K562 (cell line): ENCODE measurements around the gene NLRP5. TPM values are rescaled to one million over a fixed set of nuclear protein-coding genes. Genes with fewer than 3 reads are reported as not detected.

Source experiments
- ATAC-seq: fragments of 200-7000 bp; cut with Tn5 transposase; 3 replicates; pipeline ENCODE4 v1.9.1; 2020; ENCODE audit warnings: moderate library complexity
- BruUV-seq: library from RNA; stranded (reverse); fragments of 400-500 nt; replicated peaks from 2 replicates; lab custom pipeline; 2021; lab: Mats Ljungman, UMichigan
- CTCF ChIA-PET: fragments of 300-600 bp; formaldehyde crosslinking; extraction: SDS; loops from one replicate; lab custom pipeline; 2021; ENCODE audit warnings: low intra/inter-chr PET ratio; lab: Yijun Ruan, JAX
- POLR2A ChIA-PET: fragments of 300-600, 350-650 bp; sonication (Branson Sonifier 250); formaldehyde crosslinking; extraction: SDS; loops from one replicate; lab custom pipeline; 2021; ENCODE audit warnings: antibody characterized with exemption, inconsistent platforms; lab: Yijun Ruan, JAX
- DNase-seq, 4 experiments: peaks; one replicate each; pipeline versions ENCODE4 v3.0.0 to v3.0.0-alpha.2; 2011 to 2018; ENCODE audit warnings: low spot score in 3 of 4, mixed read lengths in 3 of 4; ENCODE audit errors: extremely low read depth in 1 of 4
- FAIRE-seq: peaks from 2 replicates; lab custom pipeline; 2011; peaks lifted over from hg19 to GRCh38; lab: Jason Lieb, UNC
- H2AFZ ChIP-seq: 2 replicates; pipeline ENCODE4 v1.6.0; 2011; ENCODE audit warnings: low read depth, low read length, control low read depth, inconsistent platforms
- H3K27ac ChIP-seq: fragments of 200-600 bp; 3 replicates; pipeline ENCODE4 v1.8.0; 2011; ENCODE audit warnings: low read depth, mild to moderate bottlenecking, control low read depth, inconsistent platforms, low read length, moderate library complexity, mixed read lengths; ENCODE audit errors: extremely low read depth
- H3K27me3 ChIP-seq, 2 experiments: fragments of 300-600 bp in 1 of 2; 2 replicates in 1 of 2; 3 replicates in 1 of 2; pipeline versions ENCODE4 v1.6.0 to v1.8.0; 2011; ENCODE audit warnings: inconsistent platforms in 2 of 2, low read length in 2 of 2, mild to moderate bottlenecking in 1 of 2, mixed read lengths in 1 of 2, moderate library complexity in 1 of 2; ENCODE audit not compliant: control insufficient read depth in 2 of 2, insufficient read depth in 2 of 2
- H3K36me3 ChIP-seq: fragments of 300-600 bp; 3 replicates; pipeline ENCODE4 v1.8.0; 2011; ENCODE audit warnings: mild to moderate bottlenecking, low read length, inconsistent platforms; ENCODE audit not compliant: control insufficient read depth, insufficient read depth
- H3K4me1 ChIP-seq, 2 experiments: fragments of 200-600 bp in 1 of 2; replicated peaks in 1 of 2; 2 replicates in 1 of 2; 3 replicates in 1 of 2; pipeline versions ENCODE4 v1.5.1 to v1.8.0; 2011; ENCODE audit warnings: inconsistent platforms in 2 of 2, low read length in 2 of 2, mild to moderate bottlenecking in 1 of 2, mixed read lengths in 1 of 2, moderate library complexity in 1 of 2; ENCODE audit not compliant: control insufficient read depth in 2 of 2, insufficient read depth in 2 of 2
- H3K4me2 ChIP-seq: 2 replicates; pipeline ENCODE4 v1.6.1; 2011; ENCODE audit warnings: low read length, control low read depth, inconsistent platforms, mixed read lengths; ENCODE audit not compliant: insufficient read depth
- H3K4me3 ChIP-seq: fragments of 200-600 bp; sonication (generic), shearing (Covaris generic); 2 replicates; pipeline ENCODE4 v1.5.1; 2016; ENCODE audit warnings: control low read depth, inconsistent platforms
- H3K79me2 ChIP-seq: fragments of 200-600 bp; 3 replicates; pipeline ENCODE4 v1.8.0; 2011; ENCODE audit warnings: low read length, inconsistent platforms; ENCODE audit not compliant: control insufficient read depth, insufficient read depth
- H3K9ac ChIP-seq, 2 experiments: 2 replicates each; pipeline versions ENCODE4 v1.6.0 to v1.6.1; 2011; ENCODE audit warnings: low read depth in 2 of 2, low read length in 2 of 2, control low read depth in 1 of 2, inconsistent platforms in 1 of 2, mild to moderate bottlenecking in 1 of 2, mixed read lengths in 1 of 2; ENCODE audit not compliant: insufficient read depth in 1 of 2
- H3K9me1 ChIP-seq: one replicate; pipeline ENCODE4 v1.6.0; 2011; ENCODE audit warnings: inconsistent platforms, mild to moderate bottlenecking, low read length, moderate library complexity; ENCODE audit not compliant: control insufficient read depth, insufficient read depth
- H3K9me3 ChIP-seq: replicated peaks from 2 replicates; pipeline ENCODE4 v1.5.1; 2011; ENCODE audit warnings: low read depth, low read length, inconsistent platforms; ENCODE audit not compliant: control insufficient read depth, insufficient read depth
- H4K20me1 ChIP-seq: replicated peaks from 2 replicates; pipeline ENCODE4 v1.6.1; 2011; ENCODE audit warnings: low read length, inconsistent platforms, mixed read lengths; ENCODE audit not compliant: control insufficient read depth, insufficient read depth
- EP400 ChIP-seq: fragments of 450-650 bp; IDR thresholded peaks from 2 replicates; pipeline ENCODE4 v1.6.1; 2017; ENCODE audit warnings: antibody characterized with exemption, mild to moderate bottlenecking, moderate library complexity
- KHSRP ChIP-seq: fragments of 450-650 bp; IDR thresholded peaks from 2 replicates; pipeline ENCODE4 v1.6.1; 2017
- MLLT1 ChIP-seq, 2 experiments: fragments of 450-650 bp; IDR thresholded peaks; 2 replicates each; pipeline ENCODE4 v1.6.1; 2016
- NFXL1 ChIP-seq: fragments of 450-650 bp; formaldehyde crosslinking; IDR thresholded peaks from 2 replicates; pipeline ENCODE4 v1.4.0; 2021; ENCODE audit warnings: mild to moderate bottlenecking
- POLR2AphosphoS2 ChIP-seq: IDR thresholded peaks from 2 replicates; pipeline ENCODE4 v1.6.1; 2012; ENCODE audit warnings: low read length, improper control_type of control experiment
- SMARCB1 ChIP-seq: IDR thresholded peaks from 2 replicates; pipeline ENCODE4 v1.6.1; 2011; ENCODE audit warnings: improper control_type of control experiment, low read depth; ENCODE audit not compliant: insufficient read length
- WGBS: fragments of 100-300 bp; shearing (Covaris generic); methylation state at CpG from one replicate; pipeline ENCODE4 v1.1.6; 2016; ENCODE audit warnings: low coverage, mixed read lengths; ENCODE audit not compliant: insufficient coverage; ENCODE audit errors: missing lambda C conversion rate; 5-methylcytosine and 5-hydroxymethylcytosine counted together
- in situ Hi-C: fragments of 300-500 bp; cut with MboI; formaldehyde crosslinking; loops from 4 replicates; pipeline ENCODE4 v1.15.0; 2018; ENCODE audit warnings: inconsistent platforms, mixed read lengths
- intact Hi-C: fragments of 100-400 bp; cut with micrococcal nuclease; formaldehyde crosslinking; loops from 2 replicates; pipeline ENCODE4 v1.14.2; 2022
- polyA plus RNA-seq, 8 experiments: library from polyadenylated mRNA; depleted of rRNA in 4 of 8; stranded (reverse) in 5 of 8; unstranded in 3 of 8; fragments of >200 nt; fragmentation: Nextera tagmentation in 2 of 8; fragmentation: Illumina TruSeq in 1 of 8; extraction: Ambion mirVana in 2 of 8; extraction: Trizol in 1 of 8; gene quantifications; 2 replicates each; pipeline versions ENCODE4 v1.2.1 to v1.2.3, GENCODE V29; 2011 to 2014; ENCODE audit warnings: inconsistent platforms in 1 of 8, missing spikeins in 1 of 8
- total RNA-seq, 7 experiments: library from RNA; depleted of rRNA in 6 of 7; stranded (reverse); fragments of >200 nt in 6 of 7; fragmentation: Illumina TruSeq in 2 of 7; extraction: Trizol in 2 of 7; gene quantifications; 2 replicates each; pipeline versions ENCODE4 v1.2.1 to v1.2.3, GENCODE V29; 2011 to 2021; ENCODE audit warnings: low replicate concordance in 1 of 7

The NLRP5 gene
- total and polyA plus RNA-seq, 9 of the 15 experiments (the other 6 are each of a cell fraction or from before 2014, with no cell fraction given): 0.04 to 0.07 TPM; not detected in 7

- ATAC-seq (no peak), DNase-seq (no peak), FAIRE-seq (no peak)
- Histone ChIP-seq H3K9me1 (peaks cover 5% of the 10 kb centered on the region), H2AFZ (no peak overlapping the region), H3K4me1 (peaks cover 8 to 53% of the 10 kb centered on the region in 2 experiments; a peak in 3 of 5 replicates), H3K4me3 (no peak overlapping the region), H4K20me1 (peaks cover 5% of the 10 kb centered on the region; the same call in 1 of the 2 replicates), H3K9ac (no peak overlapping the region), H3K36me3 (peaks cover 54% of the 10 kb centered on the region), H3K27ac (no peak overlapping the region), H3K4me2 (no peak overlapping the region), H3K79me2 (peaks cover 91% of the 10 kb centered on the region), H3K9me3 (peaks cover 4% of the 10 kb centered on the region; the same call in 1 of the 2 replicates), H3K27me3 (no peaks in the 10 kb centered on the region)
- no TSS peak for BruUV-seq
- CTCF ChIA-PET: no interaction called here
- WGBS: 97% methylated on average over 9 of the region's 27 CpGs
- TF ChIP-seq POLR2AphosphoS2 (no peak), NFXL1 (CRISPR knock-in tag) (no peak), EP400 (no peak), SMARCB1 (no peak), KHSRP (no peak), MLLT1 (IDR thresholded peaks at IDR 0.05) (no peak)
- in situ Hi-C loops (no loop called here), intact Hi-C loops (no loop called here)
- POLR2A ChIA-PET: interaction anchor here (1.2 kb wide), 1 partner anchor 9 kb away, joined by 4 read pairs; no protein-coding TSS in a partner anchor
Measured at GRCh38 chr19:56107626-56108351, 121.2 kb downstream of the NLRP5 start.
